DOHH2 (cell line): ENCODE data around the gene STOM.
A peak's percentile ranks its signal among the peaks of the same experiment; 100 is the strongest.

ENCODE experiments used
- H3F3A ChIP-seq: fragments of 200-600 bp; sonication (generic), shearing (Covaris generic); 2 replicates; pipeline ENCODE4 v1.6.0; 2016; ENCODE audit warnings: antibody characterized with exemption, mild to moderate bottlenecking; ENCODE audit not compliant: control insufficient read depth, insufficient read depth
- H3K27ac ChIP-seq: fragments of 200-600 bp; sonication (generic); 2 replicates; pipeline ENCODE4 v1.5.1; 2014; ENCODE audit warnings: low read depth, mild to moderate bottlenecking, low read length, moderate library complexity
- H3K27me3 ChIP-seq: fragments of 200-600 bp; sonication (generic); 2 replicates; pipeline ENCODE4 v1.6.1; 2014; ENCODE audit warnings: mild to moderate bottlenecking, low read length, mixed read lengths; ENCODE audit not compliant: control insufficient read depth
- H3K36me3 ChIP-seq: fragments of 200-600 bp; sonication (generic); 2 replicates; pipeline ENCODE4 v1.6.1; 2014; ENCODE audit warnings: mild to moderate bottlenecking, low read length, moderate library complexity, mixed read lengths; ENCODE audit not compliant: control insufficient read depth
- H3K4me1 ChIP-seq: fragments of 200-600 bp; sonication (generic); 2 replicates; pipeline ENCODE4 v1.6.1; 2014; ENCODE audit warnings: mild to moderate bottlenecking, low read length, mixed read lengths; ENCODE audit not compliant: control insufficient read depth
- H3K4me2 ChIP-seq: fragments of 200-600 bp; sonication (generic); 2 replicates; pipeline ENCODE4 v1.6.0; 2014; ENCODE audit warnings: mild to moderate bottlenecking, low read length, moderate library complexity
- H3K4me3 ChIP-seq: fragments of 200-600 bp; sonication (generic); 2 replicates; pipeline ENCODE4 v1.5.1; 2014; ENCODE audit warnings: mild to moderate bottlenecking, low read length, mixed read lengths
- H3K79me2 ChIP-seq: fragments of 200-600 bp; sonication (generic); 2 replicates; pipeline ENCODE4 v1.6.1; 2014; ENCODE audit warnings: mild to moderate bottlenecking, low read length, mixed read lengths; ENCODE audit not compliant: control insufficient read depth
- H3K9me2 ChIP-seq: fragments of 200-600 bp; sonication (generic); replicated peaks from 2 replicates; pipeline ENCODE4 v1.6.1; 2014; ENCODE audit warnings: mild to moderate bottlenecking, low read length, mixed read lengths; ENCODE audit not compliant: control insufficient read depth
- H3K9me3 ChIP-seq: fragments of 200-600 bp; sonication (generic); 2 replicates; pipeline ENCODE4 v1.6.1; 2014; ENCODE audit warnings: antibody characterized with exemption, low read length, mixed read lengths; ENCODE audit not compliant: control insufficient read depth, insufficient read depth
- H4K20me1 ChIP-seq: fragments of 200-600 bp; sonication (generic); 2 replicates; pipeline ENCODE4 v1.6.0; 2014; ENCODE audit warnings: low read depth, mild to moderate bottlenecking, antibody characterized with exemption, low read length, moderate library complexity; ENCODE audit not compliant: control insufficient read depth, insufficient read depth
- CTCF ChIP-seq: fragments of 200-600 bp; sonication (generic); IDR thresholded peaks from one replicate; pipeline ENCODE4 v1.5.1; 2014; ENCODE audit warnings: antibody characterized with exemption, mild to moderate bottlenecking, low read depth, low read length; ENCODE audit not compliant: poor library complexity, severe bottlenecking
- EZH2phosphoT487 ChIP-seq: fragments of 200-600 bp; sonication (generic); IDR thresholded peaks from 2 replicates; pipeline ENCODE4 v1.6.1; 2017; ENCODE audit warnings: borderline replicate concordance, mild to moderate bottlenecking, antibody characterized with exemption, low read length, moderate library complexity, mixed read lengths

The STOM gene

GRCh38 chr9:121301881-121302286, 68.2 kb downstream of the STOM start:
- Histone ChIP-seq H3K4me3 (no peak overlapping the region), H3K27ac (no peak overlapping the region), H3K79me2 (no peaks in the 10 kb centered on the region), H3K4me1 (peaks cover 15% of the 10 kb centered on the region), H3F3A (no peaks in the 10 kb centered on the region), H3K4me2 (no peak overlapping the region), H4K20me1 (no peaks in the 10 kb centered on the region), H3K9me3 (no peaks in the 10 kb centered on the region), H3K9me2 (no peaks in the 10 kb centered on the region), H3K27me3 (peaks cover 14% of the 10 kb centered on the region), H3K36me3 (no peaks in the 10 kb centered on the region)
- no peak for TF ChIP-seq CTCF
- TF ChIP-seq EZH2phosphoT487 = no peak

DNA sequence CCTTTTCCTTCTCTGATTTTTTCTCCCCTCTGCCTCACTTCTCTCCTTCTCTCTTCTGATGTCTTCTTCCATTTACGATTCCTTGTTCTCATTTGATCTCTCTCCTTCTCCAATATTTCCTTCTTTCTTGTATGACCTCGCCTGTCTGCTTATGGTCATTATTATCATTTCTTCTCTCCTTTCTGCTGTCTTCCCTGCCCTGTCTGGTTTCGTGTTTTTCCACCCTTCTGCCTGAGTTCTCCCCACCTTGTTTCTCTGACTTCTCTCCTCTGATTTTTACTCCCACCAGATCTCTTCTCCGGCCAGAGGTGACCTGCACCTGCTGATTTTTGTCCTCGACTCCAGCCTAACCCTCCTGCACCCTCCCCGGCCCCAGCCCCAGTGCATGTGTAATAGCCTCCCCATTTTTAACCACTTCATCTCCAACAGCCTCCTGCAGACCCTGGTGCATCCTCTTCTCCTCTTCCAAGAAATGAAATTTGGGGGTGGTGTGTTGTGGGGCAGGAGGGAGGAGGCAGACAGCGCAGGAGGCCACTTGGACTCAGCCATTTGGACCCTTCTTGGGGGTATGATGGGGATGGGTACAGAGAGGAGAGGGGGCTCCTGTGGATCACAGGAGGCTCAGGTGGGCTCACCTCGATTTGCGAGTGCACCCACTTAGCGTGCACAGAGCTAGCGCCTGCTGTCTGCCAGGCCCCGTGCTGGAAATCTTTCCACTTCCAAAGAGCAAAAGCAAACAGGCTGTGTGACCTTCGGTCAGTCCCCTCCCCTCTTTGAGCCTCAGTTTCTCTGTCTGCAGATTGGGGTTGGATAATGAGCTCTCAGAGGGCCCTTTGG, 69.5 kb downstream of the STOM start:
- no peaks in the 10 kb centered on the region for H3K9me2 ChIP-seq
- no peak overlapping the region for H3K27ac ChIP-seq
- TF ChIP-seq CTCF (no peak), EZH2phosphoT487 (no peak)
- peaks cover 15% of the 10 kb centered on the region for H3K4me1 ChIP-seq
- peak overlapping the region; percentile 70 for H3K4me3 ChIP-seq
- H3K36me3 ChIP-seq = no peaks in the 10 kb centered on the region
- H4K20me1 ChIP-seq = no peaks in the 10 kb centered on the region
- no peaks in the 10 kb centered on the region for H3K9me3 ChIP-seq
- no peaks in the 10 kb centered on the region for H3K79me2 ChIP-seq
- H3K4me2 ChIP-seq = peak overlapping the region; percentile 82
- H3K27me3 ChIP-seq = peaks cover 14% of the 10 kb centered on the region
- no peaks in the 10 kb centered on the region for H3F3A ChIP-seq

DNA sequence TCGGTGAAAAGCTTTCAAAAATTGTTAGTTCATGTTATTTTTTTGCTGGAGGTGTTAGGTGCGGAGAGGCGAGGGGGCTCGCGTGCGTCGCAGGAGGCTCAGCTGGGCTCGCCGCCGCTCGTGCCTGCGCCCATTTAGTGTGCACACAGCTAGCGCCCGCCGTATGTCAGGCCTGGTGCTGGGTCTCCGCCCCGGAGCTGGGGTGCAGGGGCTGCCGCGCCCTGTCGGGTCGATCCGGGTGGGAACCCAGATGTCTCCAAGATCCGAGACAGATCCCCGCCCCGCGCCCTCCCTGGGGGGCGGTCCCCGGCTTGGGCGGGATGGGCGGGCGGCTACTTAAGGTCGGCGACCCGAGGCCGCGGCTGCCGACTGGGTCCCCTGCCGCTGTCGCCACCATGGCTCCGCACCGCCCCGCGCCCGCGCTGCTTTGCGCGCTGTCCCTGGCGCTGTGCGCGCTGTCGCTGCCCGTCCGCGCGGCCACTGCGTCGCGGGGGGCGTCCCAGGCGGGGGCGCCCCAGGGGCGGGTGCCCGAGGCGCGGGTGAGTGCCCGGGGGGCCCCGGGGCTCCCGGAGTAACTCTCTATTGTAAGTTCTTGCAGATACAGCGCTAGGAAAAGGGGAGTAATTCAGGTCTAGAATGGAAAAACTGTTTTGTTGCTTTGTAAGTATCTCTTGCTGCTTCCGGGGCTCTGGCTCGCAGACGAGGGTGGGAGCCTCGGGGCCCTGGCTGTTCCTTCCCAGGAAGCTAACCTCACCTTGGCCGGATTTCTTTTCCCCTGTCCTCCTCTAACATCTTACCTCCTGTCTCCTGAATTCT, 70.4 kb downstream of the STOM start:
- peaks cover 14% of the 10 kb centered on the region for H3K27me3 ChIP-seq
- no peaks in the 10 kb centered on the region for H3K36me3 ChIP-seq
- H3K4me2 ChIP-seq = peak overlapping the region; percentile 82
- H3K4me1 ChIP-seq = peaks cover 15% of the 10 kb centered on the region
- TF ChIP-seq EZH2phosphoT487 (peak; percentile 78; the same call in 1 of the 2 replicates), CTCF (no peak)
- no peaks in the 10 kb centered on the region for H3F3A ChIP-seq
- no peaks in the 10 kb centered on the region for H3K9me3 ChIP-seq
- H3K9me2 ChIP-seq = no peaks in the 10 kb centered on the region
- no peaks in the 10 kb centered on the region for H4K20me1 ChIP-seq
- no peaks in the 10 kb centered on the region for H3K79me2 ChIP-seq
- no peak overlapping the region for H3K27ac ChIP-seq
- peak overlapping the region; percentile 70 for H3K4me3 ChIP-seq
